H1 (cell line): ENCODE results near the gene HNRNPH3. TPM values are rescaled to one million over a fixed set of nuclear protein-coding genes. Genes with fewer than 3 reads are reported as not detected.

Source experiments
- ATF2 ChIP-seq: IDR thresholded peaks from 2 replicates; pipeline ENCODE4 v1.6.1; 2012; ENCODE audit warnings: low read length, inconsistent platforms
- CHD7 ChIP-seq: fragments of 300-600 bp; sonication (generic); IDR thresholded peaks from 2 replicates; pipeline ENCODE4 v1.7.1; 2012; ENCODE audit warnings: low read length, moderate library complexity, mild to moderate bottlenecking, inconsistent platforms; ENCODE audit not compliant: insufficient replicate concordance
- EGR1 ChIP-seq: IDR thresholded peaks from 2 replicates; pipeline ENCODE4 v1.6.1; 2011; ENCODE audit warnings: low read depth, low read length, borderline replicate concordance
- GTF2F1 ChIP-seq: IDR thresholded peaks from 2 replicates; pipeline ENCODE4 v1.6.1; 2012; ENCODE audit warnings: low read depth, low read length, improper control_type of control experiment, borderline replicate concordance
- SAP30 ChIP-seq: fragments of 300-600 bp; sonication (generic); IDR thresholded peaks from 2 replicates; pipeline ENCODE4 v1.7.1; 2012; ENCODE audit warnings: low read length, moderate library complexity, mild to moderate bottlenecking, inconsistent platforms; ENCODE audit not compliant: insufficient read depth, insufficient replicate concordance
- polyA plus RNA-seq, 7 experiments: library from polyadenylated mRNA; depleted of rRNA in 3 of 7; stranded (reverse) in 5 of 7; unstranded in 2 of 7; fragments of >200 nt in 5 of 7; fragments of 200-250 nt in 2 of 7; gene quantifications; 1 replicate in 5 of 7; 2 replicates in 1 of 7; 4 replicates in 1 of 7; pipeline versions ENCODE4 v1.2.1 to v1.2.3, GENCODE V29; 2011 to 2013; ENCODE audit warnings: missing spikeins in 2 of 7, mixed read lengths in 2 of 7
- total RNA-seq: library from RNA; stranded (reverse); fragmentation: NEBNext Ultra II Directional; extraction: Animal tissue kit (Norgen Biotek cat#: 25700); gene quantifications from 2 replicates; pipeline ENCODE4 v1.2.1, GENCODE V29; 2021

Gene HNRNPH3
- total and polyA plus RNA-seq, 2 of the 8 experiments (the other 6 are each of a cell fraction or from before 2014, with no cell fraction given): 63.2 to 230 TPM

GRCh38 chr10:68334672-68335467 is 3.0 kb downstream of the HNRNPH3 start (continued):
- TF ChIP-seq CHD7 (no peak), ATF2 (no peak), SAP30 (no peak), GTF2F1 (no peak), EGR1 (no peak)
